ENCODE results near the gene LRRIQ1.

- TF ChIP-seq CTCF (IDR thresholded peaks at IDR 0.05): no peak
- no peak for TF ChIP-seq EZH2 (IDR thresholded peaks at IDR 0.05; ENCODE audit: borderline replicate concordance, insufficient read depth, low read depth, low read length, poor library complexity, severe bottlenecking)
Measured at GRCh38 chr12:85278598-85279448, 242.7 kb downstream of the LRRIQ1 start.
